ENCODE measurements around the gene ACAP3.

DNA sequence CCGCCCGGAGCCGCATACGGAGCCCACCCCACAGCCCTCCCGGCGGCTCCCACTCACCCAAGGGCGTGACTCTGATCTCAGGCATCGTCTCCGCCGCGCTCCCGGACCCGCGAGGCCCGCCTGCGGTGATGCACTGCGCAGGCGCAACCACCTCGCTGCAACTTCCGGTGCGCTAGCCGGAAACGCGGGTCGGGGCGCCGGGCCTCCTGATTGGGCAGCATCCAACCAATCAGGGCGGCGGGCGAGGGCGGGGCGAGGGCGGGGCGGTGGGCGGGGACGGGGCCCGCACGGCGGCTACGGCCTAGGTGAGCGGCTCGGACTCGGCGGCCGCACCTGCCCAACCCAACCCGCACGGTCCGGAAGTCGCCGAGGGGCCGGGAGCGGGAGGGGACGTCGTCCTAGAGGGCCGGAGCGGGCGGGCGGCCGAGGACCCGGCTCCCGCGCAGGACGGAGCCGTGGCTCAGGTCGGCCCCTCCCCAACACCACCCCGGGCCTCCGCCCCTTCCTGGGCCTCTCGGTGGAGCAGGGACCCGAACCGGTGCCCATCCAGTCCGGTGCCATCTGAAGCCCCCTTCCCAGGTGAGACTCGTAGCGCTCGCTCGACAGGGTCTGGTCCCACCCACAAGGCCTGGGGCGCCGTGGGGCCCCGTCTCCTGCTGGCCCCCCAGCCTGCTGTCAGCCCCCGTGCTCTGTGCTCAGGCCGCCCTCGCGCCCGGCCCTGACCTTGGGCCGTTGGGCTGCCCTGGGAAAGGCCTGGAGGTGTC lies 17.0 kb upstream of the ACAP3 start, which contains the start of the genes CPTP and INTS11:
- no peak for TF ChIP-seq ZNF8 (CRISPR knock-in tag; IDR thresholded peaks at IDR 0.05)
- TF ChIP-seq ARNTL (CRISPR knock-in tag; IDR thresholded peaks at IDR 0.05; ENCODE audit: borderline replicate concordance, low read depth): no peak
- no peak for TF ChIP-seq ISL1 (CRISPR knock-in tag; IDR thresholded peaks at IDR 0.05)
- TF ChIP-seq ZFP3 (CRISPR knock-in tag; IDR thresholded peaks at IDR 0.05): no peak
- TF ChIP-seq, protein P1, sequence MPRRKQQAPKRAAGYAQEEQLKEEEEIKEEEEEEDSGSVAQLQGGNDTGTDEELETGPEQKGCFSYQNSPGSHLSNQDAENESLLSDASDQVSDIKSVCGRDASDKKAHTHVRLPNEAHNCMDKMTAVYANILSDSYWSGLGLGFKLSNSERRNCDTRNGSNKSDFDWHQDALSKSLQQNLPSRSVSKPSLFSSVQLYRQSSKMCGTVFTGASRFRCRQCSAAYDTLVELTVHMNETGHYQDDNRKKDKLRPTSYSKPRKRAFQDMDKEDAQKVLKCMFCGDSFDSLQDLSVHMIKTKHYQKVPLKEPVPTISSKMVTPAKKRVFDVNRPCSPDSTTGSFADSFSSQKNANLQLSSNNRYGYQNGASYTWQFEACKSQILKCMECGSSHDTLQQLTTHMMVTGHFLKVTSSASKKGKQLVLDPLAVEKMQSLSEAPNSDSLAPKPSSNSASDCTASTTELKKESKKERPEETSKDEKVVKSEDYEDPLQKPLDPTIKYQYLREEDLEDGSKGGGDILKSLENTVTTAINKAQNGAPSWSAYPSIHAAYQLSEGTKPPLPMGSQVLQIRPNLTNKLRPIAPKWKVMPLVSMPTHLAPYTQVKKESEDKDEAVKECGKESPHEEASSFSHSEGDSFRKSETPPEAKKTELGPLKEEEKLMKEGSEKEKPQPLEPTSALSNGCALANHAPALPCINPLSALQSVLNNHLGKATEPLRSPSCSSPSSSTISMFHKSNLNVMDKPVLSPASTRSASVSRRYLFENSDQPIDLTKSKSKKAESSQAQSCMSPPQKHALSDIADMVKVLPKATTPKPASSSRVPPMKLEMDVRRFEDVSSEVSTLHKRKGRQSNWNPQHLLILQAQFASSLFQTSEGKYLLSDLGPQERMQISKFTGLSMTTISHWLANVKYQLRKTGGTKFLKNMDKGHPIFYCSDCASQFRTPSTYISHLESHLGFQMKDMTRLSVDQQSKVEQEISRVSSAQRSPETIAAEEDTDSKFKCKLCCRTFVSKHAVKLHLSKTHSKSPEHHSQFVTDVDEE (CRISPR knock-in tag; IDR thresholded peaks at IDR 0.05): no peak
- no peak for TF ChIP-seq RARB (CRISPR knock-in tag; IDR thresholded peaks at IDR 0.05)
- no peak for TF ChIP-seq ZFP30 (CRISPR knock-in tag; IDR thresholded peaks at IDR 0.05)
- TF ChIP-seq, protein P2, sequence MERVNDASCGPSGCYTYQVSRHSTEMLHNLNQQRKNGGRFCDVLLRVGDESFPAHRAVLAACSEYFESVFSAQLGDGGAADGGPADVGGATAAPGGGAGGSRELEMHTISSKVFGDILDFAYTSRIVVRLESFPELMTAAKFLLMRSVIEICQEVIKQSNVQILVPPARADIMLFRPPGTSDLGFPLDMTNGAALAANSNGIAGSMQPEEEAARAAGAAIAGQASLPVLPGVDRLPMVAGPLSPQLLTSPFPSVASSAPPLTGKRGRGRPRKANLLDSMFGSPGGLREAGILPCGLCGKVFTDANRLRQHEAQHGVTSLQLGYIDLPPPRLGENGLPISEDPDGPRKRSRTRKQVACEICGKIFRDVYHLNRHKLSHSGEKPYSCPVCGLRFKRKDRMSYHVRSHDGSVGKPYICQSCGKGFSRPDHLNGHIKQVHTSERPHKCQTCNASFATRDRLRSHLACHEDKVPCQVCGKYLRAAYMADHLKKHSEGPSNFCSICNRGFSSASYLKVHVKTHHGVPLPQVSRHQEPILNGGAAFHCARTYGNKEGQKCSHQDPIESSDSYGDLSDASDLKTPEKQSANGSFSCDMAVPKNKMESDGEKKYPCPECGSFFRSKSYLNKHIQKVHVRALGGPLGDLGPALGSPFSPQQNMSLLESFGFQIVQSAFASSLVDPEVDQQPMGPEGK (CRISPR knock-in tag; IDR thresholded peaks at IDR 0.05; ENCODE audit: borderline replicate concordance): no peak
- TF ChIP-seq CSDC2 (CRISPR knock-in tag; IDR thresholded peaks at IDR 0.05): no peak
- TF ChIP-seq GLIS3 (CRISPR knock-in tag; IDR thresholded peaks at IDR 0.05): no peak
